ENCODE data around the gene RPTOR.

The RPTOR gene

DNA sequence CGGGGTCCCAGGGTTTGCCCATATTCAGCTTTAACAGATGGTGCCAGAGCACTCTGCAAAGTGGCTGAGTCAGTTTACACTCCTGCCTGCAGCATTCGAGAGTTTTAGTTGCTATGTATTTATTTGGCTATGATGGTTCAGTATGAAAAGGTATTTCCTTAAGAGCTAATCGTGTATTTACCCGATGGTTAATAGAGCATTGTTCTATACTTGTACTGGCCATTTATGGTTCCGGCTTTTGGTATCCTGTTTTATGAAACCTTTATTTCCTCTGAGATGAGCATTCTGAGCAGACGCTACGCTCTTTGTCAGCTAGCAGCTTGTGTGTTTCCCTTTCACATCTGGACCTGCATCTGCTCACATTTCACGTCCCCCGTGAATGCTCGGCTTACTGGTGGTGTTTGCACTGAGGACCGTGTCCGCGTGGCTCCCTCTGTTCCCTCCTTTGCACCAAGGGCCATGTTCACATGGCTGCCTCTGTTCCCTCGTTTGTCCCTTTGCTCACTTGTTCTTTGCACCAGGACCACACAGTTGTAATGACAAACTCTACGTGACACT is 297.9 kb downstream of the RPTOR start:
- no peak for DNase-seq (ENCODE audit: extremely low spot score)
- TF ChIP-seq, protein P1, sequence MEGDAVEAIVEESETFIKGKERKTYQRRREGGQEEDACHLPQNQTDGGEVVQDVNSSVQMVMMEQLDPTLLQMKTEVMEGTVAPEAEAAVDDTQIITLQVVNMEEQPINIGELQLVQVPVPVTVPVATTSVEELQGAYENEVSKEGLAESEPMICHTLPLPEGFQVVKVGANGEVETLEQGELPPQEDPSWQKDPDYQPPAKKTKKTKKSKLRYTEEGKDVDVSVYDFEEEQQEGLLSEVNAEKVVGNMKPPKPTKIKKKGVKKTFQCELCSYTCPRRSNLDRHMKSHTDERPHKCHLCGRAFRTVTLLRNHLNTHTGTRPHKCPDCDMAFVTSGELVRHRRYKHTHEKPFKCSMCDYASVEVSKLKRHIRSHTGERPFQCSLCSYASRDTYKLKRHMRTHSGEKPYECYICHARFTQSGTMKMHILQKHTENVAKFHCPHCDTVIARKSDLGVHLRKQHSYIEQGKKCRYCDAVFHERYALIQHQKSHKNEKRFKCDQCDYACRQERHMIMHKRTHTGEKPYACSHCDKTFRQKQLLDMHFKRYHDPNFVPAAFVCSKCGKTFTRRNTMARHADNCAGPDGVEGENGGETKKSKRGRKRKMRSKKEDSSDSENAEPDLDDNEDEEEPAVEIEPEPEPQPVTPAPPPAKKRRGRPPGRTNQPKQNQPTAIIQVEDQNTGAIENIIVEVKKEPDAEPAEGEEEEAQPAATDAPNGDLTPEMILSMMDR (IDR thresholded peaks at IDR 0.05; ENCODE audit: control extremely low read depth, extremely low read depth, low read depth, missing control alignments) = no peak
- ChIA-PET CTCF (interaction anchor here (0.9 to 1.1 kb wide), 2 partner anchors 9 to 17 kb away, joined by 3 read pairs; no protein-coding TSS in a partner anchor), POLR2A (no interaction called here)

DNA sequence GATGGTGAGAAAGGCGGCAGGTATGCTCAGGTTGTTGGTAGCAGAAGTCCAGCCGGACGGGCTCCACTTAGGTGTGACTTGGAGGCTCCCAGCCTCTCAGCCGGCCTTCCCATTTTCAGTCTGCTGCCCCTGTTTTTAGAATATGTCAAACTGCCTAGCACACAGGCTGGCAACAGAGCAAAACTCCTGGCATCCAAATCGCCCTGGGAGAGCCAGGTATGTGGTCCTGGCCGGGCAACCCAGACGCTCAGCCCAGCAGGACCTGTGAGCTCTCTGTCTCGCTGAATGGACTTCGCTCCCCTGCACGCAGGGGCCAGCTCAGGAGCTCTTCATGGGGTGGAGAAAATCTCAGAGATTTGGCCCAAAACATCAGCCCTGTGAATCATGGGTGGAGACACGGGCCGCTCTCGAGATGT is 299.1 kb downstream of the RPTOR start:
- POLR2A ChIA-PET = no interaction called here
- no peak for DNase-seq (ENCODE audit: extremely low spot score)
- TF ChIP-seq, protein P1 (IDR thresholded peaks at IDR 0.05; ENCODE audit: control extremely low read depth, extremely low read depth, low read depth, missing control alignments) = no peak
- CTCF ChIA-PET = no interaction called here

DNA sequence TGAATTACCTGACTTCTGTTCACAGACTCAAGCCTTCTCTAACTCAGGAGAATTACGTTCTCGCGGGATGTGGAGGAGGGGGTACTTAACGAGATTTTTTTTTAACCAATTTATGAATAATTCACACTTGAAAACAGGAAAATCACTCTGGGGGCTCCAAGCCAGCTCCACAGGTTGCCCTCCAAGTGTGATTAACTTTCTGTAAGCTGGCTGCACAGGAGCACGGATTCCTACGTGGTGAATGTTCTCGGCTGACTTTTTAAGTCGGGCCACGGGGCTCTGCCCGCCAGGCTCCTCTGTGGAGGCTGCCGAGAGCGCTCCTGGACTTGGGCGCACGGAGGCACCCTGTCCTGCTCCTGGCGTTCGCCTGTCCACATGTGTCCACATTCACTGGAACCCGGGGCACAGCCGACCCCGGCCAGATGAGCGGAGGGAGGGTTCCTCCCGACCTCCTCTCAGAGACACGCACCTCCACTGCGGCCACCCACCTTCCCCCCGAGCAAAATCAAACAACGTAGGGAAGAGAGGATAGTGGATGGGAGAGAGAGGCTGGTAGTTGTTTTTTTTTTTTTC is 299.9 kb downstream of the RPTOR start:
- TF ChIP-seq, protein P1 (IDR thresholded peaks at IDR 0.05; ENCODE audit: control extremely low read depth, extremely low read depth, low read depth, missing control alignments) = no peak
- ChIA-PET CTCF (no interaction called here), POLR2A (no interaction called here)
- no peak for DNase-seq (ENCODE audit: extremely low spot score)

- CTCF ChIA-PET = interaction anchor here (1.1 kb wide), 1 partner anchor 23 kb away, joined by 3 read pairs; no protein-coding TSS in a partner anchor
Observed at GRCh38 chr17:80845069-80845862, 300.6 kb downstream of the RPTOR start.

DNA sequence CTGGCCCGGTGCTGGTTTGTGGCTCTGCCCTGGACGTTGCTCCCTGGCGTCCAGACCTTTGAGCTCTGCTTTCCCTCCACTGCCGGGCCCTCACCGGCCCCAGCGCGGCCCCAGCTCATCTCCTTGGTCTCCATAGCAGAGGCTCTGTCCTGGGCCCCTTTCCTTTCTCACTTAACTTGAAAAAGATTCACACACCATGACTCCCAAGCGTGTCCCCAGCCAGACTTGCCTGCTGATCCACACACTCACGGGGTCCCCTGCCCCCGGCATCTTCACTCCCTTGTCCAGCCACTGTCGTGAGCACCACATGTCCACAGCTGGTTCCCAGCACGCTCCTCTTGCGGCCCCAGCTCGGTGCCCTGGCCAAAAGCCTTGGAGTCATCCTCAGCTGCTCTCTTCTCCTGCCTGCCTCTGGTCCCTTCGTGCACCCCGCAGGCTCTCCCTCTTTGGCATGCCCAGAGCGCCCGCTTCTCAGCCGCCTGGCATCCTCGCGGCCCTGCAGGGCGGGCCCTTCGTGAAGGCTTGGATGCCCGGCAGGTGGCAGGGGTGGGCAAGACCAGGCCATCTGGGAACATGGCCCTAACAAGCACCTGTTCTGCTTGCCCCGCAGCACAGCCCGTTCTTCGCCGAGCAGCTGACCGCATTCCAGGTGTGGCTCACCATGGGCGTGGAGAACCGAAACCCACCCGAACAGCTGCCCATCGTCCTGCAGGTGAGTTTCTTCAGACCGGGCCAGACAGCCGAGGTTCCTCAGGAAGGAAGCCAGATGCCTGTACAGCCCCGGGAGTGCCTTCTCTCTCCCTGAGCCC is 301.4 kb downstream of the RPTOR start:
- POLR2A ChIA-PET = interaction anchor here (1.0 kb wide), 1 partner anchor 13 kb away, joined by 3 read pairs; no protein-coding TSS in a partner anchor
- TF ChIP-seq, protein P1 (IDR thresholded peaks at IDR 0.05; ENCODE audit: control extremely low read depth, extremely low read depth, low read depth, missing control alignments) = no peak
- CTCF ChIA-PET = interaction anchor here (1.1 kb wide), 1 partner anchor 22 kb away, joined by 3 read pairs; no protein-coding TSS in a partner anchor
- no peak for DNase-seq (ENCODE audit: extremely low spot score)

More at GRCh38 chr17:80845069-80845862, 300.6 kb downstream of the RPTOR start:
- no peak for DNase-seq (ENCODE audit: extremely low spot score)
- POLR2A ChIA-PET = interaction anchor here (1.0 kb wide), 1 partner anchor 12 kb away, joined by 3 read pairs; no protein-coding TSS in a partner anchor
- TF ChIP-seq, protein P1 (IDR thresholded peaks at IDR 0.05; ENCODE audit: control extremely low read depth, extremely low read depth, low read depth, missing control alignments) = no peak

DNA sequence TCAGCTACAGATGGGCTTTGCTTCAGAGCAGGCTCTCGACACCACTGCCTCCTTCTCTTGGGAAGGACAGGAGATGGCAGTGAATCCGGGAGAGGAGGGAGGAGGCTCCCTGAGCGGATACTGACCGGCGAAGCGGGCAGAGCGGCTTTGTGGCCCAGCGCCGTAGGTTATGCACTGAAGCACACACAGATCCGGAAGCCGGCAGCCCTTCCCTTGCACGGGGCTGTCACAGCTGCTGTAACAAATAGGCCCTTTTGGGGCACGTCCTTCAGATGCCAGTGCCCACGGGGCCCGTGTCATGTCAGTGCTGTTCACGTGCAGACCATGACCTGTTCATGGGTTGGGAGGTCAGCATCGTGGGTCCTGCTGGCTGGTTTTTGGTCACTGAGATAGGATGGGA is 302.3 kb downstream of the RPTOR start:
- CTCF ChIA-PET = no interaction called here
- TF ChIP-seq, protein P1 (IDR thresholded peaks at IDR 0.05; ENCODE audit: control extremely low read depth, extremely low read depth, low read depth, missing control alignments) = no peak
- DNase-seq (ENCODE audit: extremely low spot score) = no peak
- POLR2A ChIA-PET = no interaction called here

Measured in GM10248 (cell line).